ENCODE measurements around the gene SMIM24.

SMIM24 gene

GRCh38 chr19:3470500-3471128 lies 9.7 kb downstream of the SMIM24 start:
- DNase-seq = no peak

DNA sequence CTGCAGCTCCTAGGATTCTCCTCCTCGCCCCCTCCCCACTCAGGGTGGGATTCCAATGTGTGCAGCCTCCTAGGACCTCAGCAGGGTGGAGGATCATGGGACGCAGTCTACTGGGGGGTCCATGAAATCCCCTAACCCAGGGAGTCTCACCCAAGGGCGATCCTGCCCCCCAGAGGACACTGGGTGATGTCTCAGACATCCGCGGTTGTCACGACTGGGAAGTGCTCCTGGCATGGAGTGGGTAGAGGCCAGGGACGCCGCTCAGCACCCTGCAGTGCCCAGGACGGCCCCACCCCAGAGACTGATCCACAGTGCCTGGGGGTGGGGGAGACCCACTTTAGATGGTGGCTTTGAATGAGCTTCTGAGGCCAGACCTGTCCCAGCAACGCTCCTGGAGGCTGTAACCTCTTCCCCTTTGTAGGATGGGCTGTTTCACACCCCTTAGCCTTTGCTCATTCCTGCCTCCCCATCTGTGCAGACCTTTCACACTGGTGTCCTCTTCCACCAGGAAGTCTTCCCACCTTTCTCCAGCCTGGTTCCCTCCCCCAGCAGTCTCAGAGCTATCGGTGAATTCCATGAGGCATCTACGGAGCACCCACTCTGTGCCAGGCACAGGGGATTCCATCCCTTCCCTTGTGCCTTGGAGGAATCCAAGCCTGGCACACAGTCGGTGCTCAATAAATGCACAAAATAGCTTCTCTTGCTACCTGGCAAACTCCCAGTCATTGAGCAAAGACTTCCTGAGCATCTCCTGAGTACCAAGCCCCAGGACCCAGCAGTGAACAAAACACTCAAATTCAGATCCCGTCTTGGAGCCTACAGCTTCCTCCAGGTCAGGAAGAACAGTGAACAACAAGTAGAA lies 10.5 kb downstream of the SMIM24 start:
- no peak for DNase-seq

DNA sequence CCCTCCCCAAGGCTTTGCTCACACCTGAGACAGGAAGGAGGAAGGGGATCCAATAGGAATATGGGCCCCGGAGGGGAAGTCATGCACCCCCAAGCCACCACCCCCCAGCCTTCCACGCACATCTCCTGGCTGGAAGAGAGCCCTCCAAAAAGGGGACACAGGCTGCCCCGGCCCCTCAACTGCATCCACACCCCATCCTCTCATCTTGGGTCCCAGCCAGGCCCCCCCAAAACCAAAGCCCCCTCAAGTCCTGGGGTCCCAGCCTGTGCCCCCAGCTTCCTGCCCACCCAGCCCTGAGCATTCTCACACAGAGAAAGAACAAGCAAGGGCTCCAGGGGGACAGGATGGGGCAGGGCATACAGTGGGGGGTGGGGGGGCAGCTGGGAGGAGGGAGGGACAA lies 12.1 kb downstream of the SMIM24 start:
- DNase-seq = no peak

DNA sequence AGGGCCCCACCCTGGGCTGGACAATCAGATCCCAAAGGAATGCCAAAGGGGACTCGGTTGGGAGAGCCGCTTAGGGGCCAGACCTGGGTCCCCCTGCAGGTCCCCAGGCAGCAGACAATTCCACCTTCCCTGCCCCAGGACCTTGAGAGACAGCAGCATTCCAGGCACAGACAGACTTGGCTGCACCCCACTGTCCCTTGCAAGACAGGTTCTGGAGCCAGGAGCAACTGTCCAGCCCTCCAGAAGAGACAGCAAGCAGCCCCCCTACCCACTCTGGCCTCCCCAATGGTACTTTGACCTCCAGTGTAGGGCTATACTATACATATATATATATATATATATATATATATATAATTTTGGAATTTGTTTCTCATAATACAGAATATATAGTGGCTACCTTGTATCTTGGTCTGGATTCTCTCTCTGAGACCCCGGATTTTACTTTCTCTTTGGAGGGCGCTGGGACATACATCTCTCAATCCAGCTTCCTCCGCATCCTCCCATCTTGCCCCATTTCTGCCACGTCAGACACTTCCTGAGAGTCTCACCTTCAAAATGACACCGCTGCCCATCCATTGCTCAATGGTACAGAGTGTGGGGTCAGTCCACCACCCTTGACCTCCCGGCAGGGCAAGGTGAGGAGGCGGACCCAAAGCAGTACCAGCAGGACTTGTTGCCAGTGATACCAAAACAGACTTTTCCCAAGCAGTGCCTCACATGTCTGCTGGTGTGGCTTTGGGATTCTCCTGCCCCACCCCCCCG lies 12.7 kb downstream of the SMIM24 start:
- DNase-seq = no peak

DNA sequence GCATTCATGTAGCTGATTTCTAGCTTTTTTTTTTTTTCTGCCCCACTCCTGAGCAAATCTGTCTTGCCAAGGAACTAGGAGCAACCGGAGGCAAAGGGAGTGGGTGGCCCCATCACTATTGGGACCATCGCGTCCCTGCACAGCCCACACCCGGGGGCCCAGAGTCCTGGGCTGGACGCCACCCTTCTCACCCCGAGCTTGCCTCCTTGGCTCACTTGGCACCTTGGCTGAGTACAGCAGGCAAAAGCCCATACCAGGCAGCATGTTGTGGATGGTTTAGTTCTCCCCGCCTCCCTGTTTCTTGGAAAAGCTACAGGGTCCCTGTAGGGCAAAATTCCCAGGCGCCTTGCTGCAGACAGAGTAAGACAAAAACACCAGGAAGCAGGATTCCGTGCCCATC lies 13.7 kb downstream of the SMIM24 start:
- no peak for DNase-seq

DNA sequence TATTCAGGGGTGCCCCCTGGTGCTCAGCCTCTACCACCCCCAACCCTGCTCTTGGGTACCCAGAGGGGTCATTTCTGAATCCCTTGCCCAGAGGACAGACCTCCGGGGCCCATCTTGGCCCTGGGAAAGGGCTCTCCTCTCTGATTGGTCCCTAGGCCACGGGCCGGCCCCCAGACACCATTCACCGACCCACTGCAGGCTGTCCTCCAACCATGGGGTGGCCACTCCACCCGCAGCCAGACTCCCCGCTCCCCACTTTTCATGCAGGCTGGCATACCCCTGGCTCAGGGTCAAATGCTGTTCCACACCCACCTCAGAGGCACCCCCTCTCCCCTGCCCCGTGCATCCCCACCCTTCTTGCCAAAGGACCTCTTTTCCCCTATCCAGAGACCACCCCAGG lies 14.8 kb downstream of the SMIM24 start:
- no peak for DNase-seq

GRCh38 chr19:3464587-3465235 lies 15.6 kb downstream of the SMIM24 start:
- no peak for DNase-seq

DNA sequence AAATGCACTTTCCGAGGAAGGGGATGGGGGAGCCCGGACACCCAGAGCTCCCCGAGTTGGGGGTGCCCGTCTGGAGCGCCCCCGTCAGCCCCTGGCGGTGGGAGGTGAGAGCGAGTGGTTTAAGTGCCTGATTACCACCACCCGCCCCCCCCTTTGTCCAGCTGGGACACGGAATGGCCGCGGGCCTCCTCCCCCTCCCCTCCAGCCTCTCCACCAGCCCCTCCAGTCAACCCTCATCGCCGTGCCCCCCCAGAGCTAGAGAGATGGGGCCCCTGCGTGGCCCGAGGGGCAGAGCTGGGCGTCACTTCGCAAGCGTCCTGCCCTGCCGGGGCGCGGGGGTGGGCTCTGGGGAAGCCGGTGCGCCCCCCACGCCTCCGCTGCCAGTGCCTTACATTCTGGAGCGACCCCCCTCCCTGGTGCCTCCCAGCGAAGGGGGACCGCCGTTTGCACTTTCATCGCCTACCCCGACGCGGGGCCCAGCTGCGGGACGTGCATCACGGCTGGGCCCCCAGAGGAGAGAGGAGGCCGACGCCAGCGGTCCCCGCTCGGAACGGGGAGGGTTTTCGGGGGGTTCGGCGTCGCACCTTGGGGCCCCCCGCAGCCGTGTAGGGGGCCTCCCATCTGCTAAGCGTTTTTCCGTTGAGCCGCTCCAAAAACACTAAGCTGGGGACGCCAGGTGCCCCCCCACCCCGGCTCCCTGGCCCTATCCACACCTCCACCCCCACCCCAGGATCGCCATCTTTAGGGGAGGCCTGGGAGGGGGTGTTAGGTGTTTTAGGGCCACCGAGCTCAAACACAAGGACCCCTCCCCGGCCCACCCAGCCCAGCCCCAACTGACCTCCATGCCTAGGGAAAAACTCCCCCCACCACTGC lies 16.4 kb downstream of the SMIM24 start:
- no peak for DNase-seq

DNA sequence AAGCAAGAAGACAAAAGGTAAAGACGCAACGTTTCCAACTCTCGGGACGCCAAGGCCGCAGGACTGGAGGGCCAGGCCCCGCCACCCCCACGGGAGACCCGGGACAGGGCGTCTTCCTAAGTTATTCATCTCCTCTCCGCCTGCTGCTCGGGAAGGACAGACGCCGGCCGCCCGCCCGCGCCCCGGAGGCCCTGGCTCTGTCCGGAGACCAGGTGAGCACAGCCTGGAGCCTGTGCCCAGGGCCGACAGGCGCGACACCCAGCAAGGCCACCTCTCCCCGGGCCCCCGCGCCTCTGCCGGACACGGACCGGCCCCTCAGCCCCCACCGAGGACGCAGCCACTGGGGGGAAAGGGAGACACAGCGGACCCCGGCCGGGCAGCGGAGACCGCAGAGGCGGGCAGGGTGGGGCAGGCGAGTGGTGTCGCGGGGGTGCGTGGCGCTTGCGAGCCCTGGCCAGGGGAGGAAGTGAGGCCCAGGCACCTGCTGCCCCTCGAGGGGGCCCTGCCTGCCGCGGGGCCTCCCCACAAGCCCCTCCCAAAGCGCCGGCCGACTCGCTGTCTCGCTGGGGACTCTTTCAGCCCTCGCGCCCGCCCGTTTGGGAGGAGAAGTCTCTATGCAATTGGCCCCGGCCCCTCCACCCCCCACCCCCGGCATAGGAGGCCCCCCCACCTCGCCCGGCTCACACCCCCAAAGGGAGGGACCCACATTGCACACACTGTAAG lies 17.2 kb downstream of the SMIM24 start:
- DNase-seq = no peak

DNA sequence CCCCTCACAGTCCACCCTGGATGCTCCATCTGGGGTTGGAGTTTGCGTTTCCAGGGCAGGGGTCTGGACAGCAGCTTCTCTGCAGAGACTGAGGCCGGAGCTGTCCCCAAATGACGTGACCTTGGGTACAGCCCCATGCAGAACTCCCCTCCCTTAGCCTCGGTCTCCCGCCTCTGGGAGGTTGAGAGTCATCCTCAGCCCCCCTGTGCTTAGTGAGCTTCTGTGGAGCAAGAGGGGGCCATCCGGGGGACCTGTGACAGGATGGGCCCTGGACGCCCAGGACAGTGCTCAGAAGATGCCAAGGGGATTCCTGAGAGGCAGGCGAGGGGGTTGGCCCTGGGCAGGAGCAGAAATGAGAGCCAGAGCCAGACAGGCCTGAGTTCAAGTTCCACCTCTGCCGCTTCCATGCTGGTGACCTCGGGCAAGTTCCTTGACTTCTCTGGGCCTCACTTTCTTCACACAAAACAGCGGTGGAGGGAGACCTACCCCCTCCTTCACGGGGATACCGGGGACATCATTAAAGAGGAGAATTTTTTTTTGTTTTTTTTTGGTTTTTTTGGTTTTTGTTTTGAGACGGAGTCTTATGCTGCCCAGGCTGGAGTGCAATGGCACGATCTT lies 20.3 kb downstream of the SMIM24 start:
- no peak for DNase-seq

GRCh38 chr19:3459089-3459881 lies 21.0 kb downstream of the SMIM24 start:
- no peak for DNase-seq

DNA sequence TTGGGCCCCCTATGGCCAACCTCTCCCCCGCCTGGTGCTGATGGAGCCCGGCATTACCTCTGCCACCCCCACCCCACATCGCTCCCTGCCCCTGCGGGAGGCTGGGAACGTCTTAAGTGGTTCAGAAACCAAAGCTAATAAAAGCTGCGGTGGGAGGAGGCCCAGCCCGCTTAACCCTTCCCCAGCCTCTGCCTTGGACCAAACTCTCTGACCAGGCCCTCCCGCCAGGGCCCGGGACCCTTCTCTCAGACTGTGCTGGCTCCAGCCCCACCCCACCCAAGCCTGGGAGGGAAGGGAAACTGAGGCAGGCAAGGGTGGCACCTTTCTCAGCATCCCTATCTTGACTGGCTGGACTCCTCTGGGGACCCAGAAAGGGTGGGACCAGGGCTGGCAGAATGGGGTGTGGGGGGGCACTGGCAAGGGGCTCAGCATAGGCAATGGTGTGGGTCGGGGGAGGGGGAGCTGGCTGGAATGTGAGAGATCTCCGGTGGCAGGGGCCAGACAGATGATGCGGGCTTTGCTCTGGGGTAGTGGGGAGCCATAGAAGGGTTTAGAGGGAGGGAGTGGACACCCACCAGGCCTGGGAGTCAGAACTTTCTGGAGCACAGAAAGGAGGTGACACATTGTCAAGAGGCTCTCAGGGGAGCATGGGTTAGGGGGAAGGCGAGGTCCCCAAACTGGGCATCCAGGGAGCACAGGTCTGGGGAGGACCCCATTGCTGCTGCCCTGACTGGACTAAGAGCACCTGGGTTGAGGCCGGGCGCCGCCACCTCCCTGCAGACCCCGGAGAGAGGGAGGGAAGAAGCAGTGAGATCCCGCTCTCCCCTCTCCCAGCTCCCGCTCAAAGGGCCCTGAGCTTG lies 21.9 kb downstream of the SMIM24 start:
- no peak for DNase-seq

- no peak for DNase-seq
These were observed 22.6 kb downstream of the SMIM24 start for GRCh38 chr19:3457528-3458228.

GRCh38 chr19:3456925-3457527 lies 23.3 kb downstream of the SMIM24 start:
- DNase-seq = no peak

- DNase-seq = no peak
These were observed 24.2 kb downstream of the SMIM24 start for GRCh38 chr19:3455960-3456601.

DNA sequence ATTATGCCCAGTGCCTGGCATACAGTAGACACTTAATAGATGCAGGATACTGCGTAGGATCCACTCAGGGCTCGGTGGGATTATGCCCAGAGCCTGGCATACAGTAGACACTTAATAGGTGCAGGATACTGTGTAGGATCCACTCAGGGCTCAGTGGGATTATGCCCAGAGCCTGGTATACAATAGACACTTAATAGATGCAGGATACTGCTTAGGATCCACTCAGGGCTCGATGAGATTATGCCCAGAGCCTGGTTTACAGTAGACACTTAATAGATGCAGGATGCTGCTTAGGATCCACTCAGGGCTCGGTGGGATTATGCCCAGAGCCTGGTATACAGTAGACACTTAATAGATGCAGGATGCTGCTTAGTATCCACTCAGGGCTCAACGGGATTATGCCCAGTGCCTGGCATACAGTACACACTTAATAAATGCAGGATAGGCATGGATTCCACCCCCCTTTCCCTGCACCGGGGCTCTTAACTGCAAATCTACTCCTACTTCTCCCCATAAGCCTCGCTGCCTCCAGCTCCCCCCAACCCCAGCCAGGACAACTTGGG lies 24.9 kb downstream of the SMIM24 start:
- no peak for DNase-seq

Data from stimulated activated CD8-positive, alpha-beta memory T cell treated with anti-CD3 and anti-CD28 coated beads, Interleukin-4, amount 100 ng/mL, for 48 hours (primary cell).